RKO (cell line): Measurements from ENCODE around the gene ADAM30.
"Not testable (repeated sequence)": the region's sequence is repeated elsewhere in the genome, so short reads cannot be mapped to it uniquely, and the experiment has no call there.

Experiments
- DNase-seq: peaks from one replicate; pipeline ENCODE4 v3.0.0-alpha.2; 2016; ENCODE audit warnings: low spot score

The ADAM30 gene

GRCh38 chr1:119873135-119874015 lies 22.9 kb downstream of the ADAM30 start:
- DNase-seq = no peak

- no peak for DNase-seq
Measured at GRCh38 chr1:119871881-119872280, 24.4 kb downstream of the ADAM30 start.

DNA sequence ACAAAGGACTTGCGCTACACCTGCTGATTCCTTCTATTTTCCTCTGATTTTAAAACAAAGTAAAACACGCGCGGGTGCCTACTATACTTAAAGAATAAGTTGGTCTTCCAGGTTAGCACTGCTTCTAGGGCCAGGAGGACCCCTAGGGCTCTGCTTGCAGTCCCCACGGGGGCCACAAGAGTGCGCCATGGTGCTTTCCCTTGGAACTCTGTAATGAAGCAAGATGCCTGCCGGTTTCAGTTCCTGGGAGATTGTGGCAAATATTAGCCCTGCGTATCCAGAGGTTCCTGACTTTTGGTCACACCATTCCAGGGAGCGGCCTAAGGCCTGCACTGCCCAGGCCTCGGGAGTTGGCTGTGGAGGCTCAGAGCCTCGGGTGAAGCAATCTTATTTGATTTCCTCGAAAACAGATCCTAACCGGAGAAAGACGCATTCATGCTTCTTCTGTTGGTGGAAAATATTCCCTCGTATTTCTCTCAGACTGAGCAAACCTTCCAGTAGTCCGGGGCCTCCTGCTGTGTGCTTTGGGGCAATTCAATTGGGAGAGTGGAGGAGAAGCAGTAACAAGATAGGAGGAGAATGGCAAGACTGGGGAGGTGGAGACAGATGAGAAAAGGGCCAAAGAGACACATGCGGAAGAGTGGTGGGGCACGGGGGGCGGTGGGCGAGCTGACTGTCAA lies 25.3 kb downstream of the ADAM30 start:
- DNase-seq = peak; percentile 75

DNA sequence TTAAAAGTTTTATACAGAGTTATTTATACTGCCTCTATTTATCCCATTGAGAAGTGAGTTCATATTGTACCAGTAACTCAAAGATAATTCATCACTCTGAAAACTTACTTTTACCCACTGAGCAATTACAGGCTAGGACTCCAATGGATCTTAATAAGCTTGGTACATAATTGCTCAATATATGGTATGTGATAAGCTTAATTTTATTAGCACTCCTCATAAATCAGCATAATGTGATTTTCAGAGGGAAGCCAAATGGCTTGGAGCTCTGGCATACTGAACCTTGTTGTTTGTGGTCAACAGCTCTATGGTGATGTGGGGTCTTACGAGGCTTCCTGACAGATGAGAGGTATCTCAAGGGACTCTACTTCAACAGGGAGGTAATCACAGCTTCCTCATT lies 26.3 kb downstream of the ADAM30 start:
- no peak for DNase-seq

- DNase-seq = no peak
Measured at GRCh38 chr1:119868176-119868575, 28.1 kb downstream of the ADAM30 start.

GRCh38 chr1:119866451-119866850 lies 29.9 kb downstream of the ADAM30 start:
- no peak for DNase-seq

GRCh38 chr1:119865627-119866026 lies 30.7 kb downstream of the ADAM30 start:
- no peak for DNase-seq

DNA sequence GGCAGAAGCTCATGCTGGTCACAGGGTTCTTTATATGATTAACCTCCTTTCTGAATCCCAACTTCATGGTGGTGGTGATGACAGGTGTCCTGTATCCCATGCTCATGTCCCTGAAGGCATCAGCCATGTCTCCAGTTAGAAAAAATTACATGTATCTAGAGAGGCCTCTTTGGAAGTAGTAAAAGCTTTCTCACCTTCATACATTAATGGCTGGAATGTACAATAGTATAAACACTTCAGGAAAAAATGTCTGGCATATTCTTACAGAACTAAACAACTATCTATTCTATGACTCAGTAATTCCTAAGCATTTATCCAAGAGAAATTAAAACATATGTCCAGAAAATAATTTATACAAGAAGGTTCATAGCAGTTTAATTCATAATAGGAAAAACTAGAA lies 34.0 kb downstream of the ADAM30 start:
- DNase-seq = no peak

DNA sequence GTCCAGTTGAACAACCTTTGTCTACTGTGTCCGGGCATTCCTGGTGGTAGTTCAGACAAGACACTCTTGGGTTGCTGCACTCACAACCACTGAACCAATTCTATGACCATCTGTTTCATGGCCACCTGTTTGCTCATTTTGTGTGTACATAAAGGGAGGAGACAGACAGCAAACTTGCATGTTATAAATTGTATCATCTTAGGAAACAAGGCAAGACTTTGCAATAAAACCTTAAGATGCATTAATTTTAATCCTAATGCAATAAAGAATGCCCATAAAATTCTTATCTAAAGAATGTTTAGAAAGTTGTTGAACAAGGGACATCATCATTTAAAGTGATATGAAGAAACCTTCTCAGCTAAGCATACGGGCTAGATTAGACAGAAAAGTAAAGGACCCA lies 34.8 kb downstream of the ADAM30 start:
- DNase-seq = no peak

- peak; percentile 81 for DNase-seq
Measured at GRCh38 chr1:119859647-119860046, 36.7 kb downstream of the ADAM30 start.

DNA sequence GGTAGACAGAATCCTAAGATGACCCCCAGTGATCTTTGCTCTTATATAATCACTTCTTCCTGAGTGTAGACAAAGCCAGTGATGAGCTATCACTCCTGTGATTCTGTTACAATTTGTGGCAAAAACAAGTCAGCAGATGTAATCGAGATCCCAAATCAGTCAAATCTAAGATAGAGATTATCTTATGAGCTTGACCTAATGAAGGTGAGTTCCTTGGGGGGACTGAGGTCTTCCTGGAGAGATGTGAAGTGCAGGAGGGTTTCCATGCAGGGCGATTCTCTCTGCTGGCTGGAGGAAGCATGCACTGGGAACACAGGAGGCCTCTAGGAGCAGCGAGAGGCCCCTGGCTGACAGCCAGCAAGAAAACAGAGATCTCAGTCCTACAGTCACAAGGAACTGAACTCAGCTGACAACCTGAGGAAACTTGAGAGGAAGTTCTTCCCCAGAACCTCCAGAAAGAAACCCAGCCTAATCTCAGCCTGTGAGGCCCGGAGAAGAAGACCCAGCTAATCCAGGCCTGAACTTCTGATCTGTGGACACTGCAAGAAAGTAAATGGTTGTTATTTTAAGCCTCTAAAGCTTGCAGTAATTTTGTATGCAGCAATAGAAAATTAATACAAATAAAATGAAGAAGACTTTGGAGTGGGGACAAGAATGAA lies 37.6 kb downstream of the ADAM30 start:
- DNase-seq = not testable (repeated sequence)

GRCh38 chr1:119858126-119858525 lies 38.2 kb downstream of the ADAM30 start:
- DNase-seq = no peak

- DNase-seq = no peak
Measured at GRCh38 chr1:119853155-119853554, 43.2 kb downstream of the ADAM30 start.

DNA sequence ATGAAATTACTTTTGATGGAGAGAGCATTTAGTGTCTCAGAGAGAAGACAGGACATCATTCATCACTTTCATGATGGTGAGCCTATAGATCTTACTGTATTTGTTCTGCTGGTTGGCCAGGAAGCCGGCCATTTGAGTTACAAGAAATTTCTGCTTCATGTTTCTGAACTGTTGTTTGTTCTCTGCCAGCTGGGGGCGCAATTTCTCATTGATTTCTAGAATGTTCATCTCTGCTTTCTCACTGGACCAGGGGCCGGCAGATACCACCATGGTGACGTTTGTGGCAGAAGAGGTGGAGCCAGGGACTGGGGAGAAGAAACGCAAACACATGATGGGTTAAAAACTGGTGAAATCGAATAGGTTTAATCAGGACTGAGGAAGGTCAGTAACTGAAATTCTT lies 52.1 kb downstream of the ADAM30 start:
- DNase-seq = not testable (repeated sequence)
